Heart left ventricle (tissue), 16 donors: ENCODE data around the gene TOX2. TPM values are rescaled to one million over a fixed set of nuclear protein-coding genes. Genes with fewer than 3 reads are reported as not detected.

ENCODE experiments used
- ATAC-seq, 4 donors: fragments of 200-7000 bp; cut with Tn5 transposase; one replicate each; pipeline ENCODE4 v1.9.1; 2020 to 2022; ENCODE audit warnings: moderate library complexity in 4 of 4, mild to moderate bottlenecking in 3 of 4, moderate number of reproducible peaks in 1 of 4
- DNase-seq, 5 donors: peaks; one replicate each; pipeline ENCODE4 v3.0.0-alpha.2; 2020
- H3K27ac ChIP-seq, 12 donors: fragments of 200-600 bp; sonication (generic) in 4 of 12; one replicate each; pipeline versions ENCODE4 v1.5.0 to v1.8.0; 2016 to 2022; ENCODE audit warnings: mild to moderate bottlenecking in 2 of 12
- H3K27me3 ChIP-seq, 9 donors: fragments of 200-600 bp; sonication (generic) in 2 of 9; one replicate each; pipeline versions ENCODE4 v1.5.1 to v1.8.0; 2016 to 2022; ENCODE audit warnings: mild to moderate bottlenecking in 3 of 9
- H3K36me3 ChIP-seq, 9 donors: fragments of 200-600 bp; sonication (generic) in 2 of 9; one replicate each; pipeline versions ENCODE4 v1.5.0 to v1.8.0; 2018 to 2022; ENCODE audit warnings: mild to moderate bottlenecking in 2 of 9
- H3K4me1 ChIP-seq, 12 donors: fragments of 200-600 bp; sonication (generic) in 4 of 12; one replicate each; pipeline versions ENCODE4 v1.5.0 to v1.8.0; 2016 to 2022; ENCODE audit warnings: mild to moderate bottlenecking in 3 of 12
- H3K4me3 ChIP-seq, 12 donors: fragments of 200-600 bp; sonication (generic) in 4 of 12; one replicate each; pipeline versions ENCODE4 v1.5.0 to v1.8.0; 2017 to 2022; ENCODE audit warnings: mild to moderate bottlenecking in 9 of 12, moderate library complexity in 4 of 12
- H3K9me3 ChIP-seq, 12 donors: fragments of 200-600 bp; sonication (generic) in 4 of 12; one replicate each; pipeline versions ENCODE4 v1.5.0 to v1.8.0; 2016 to 2022; ENCODE audit warnings: mild to moderate bottlenecking in 1 of 12
- CTCF ChIP-seq, 12 donors: fragments of 200-600 bp; sonication (generic) in 4 of 12; IDR thresholded peaks; one replicate each; pipeline versions ENCODE4 v1.5.0 to v1.8.0; 2018 to 2022; ENCODE audit warnings: antibody characterized with exemption in 12 of 12, mild to moderate bottlenecking in 5 of 12
- POLR2A ChIP-seq, 2 donors: fragments of 450-650 bp; IDR thresholded peaks; one replicate each; pipeline ENCODE4 v1.6.1; 2017; ENCODE audit warnings: antibody characterized with exemption in 2 of 2, mild to moderate bottlenecking in 2 of 2, moderate library complexity in 2 of 2
- WGBS, 4 donors: extraction: QIAGEN DNeasy Blood & Tissue Kit in 2 of 4; methylation state at CpG; one replicate each; pipeline versions ENCODE4 v1.1.5 to v1.1.7; 2013 to 2018; 5-methylcytosine and 5-hydroxymethylcytosine counted together
- intact Hi-C, 10 donors: fragments of 100-400 bp; cut with DNase I; formaldehyde crosslinking; loops; one replicate each; pipeline versions ENCODE4 v1.11.1 to v1.14.2; 2022
- polyA plus RNA-seq, 2 donors: library from polyadenylated mRNA; stranded (reverse); fragments of 200-250 nt; gene quantifications; one replicate each; pipeline ENCODE4 v1.2.3, GENCODE V29; 2013
- total RNA-seq, 9 donors: library from RNA; depleted of rRNA in 2 of 9; stranded (reverse); fragments of >200 nt in 2 of 9; fragmentation: NEBNext Ultra II Directional in 3 of 9; extraction: Animal tissue kit (Norgen Biotek cat#: 25700) in 3 of 9; gene quantifications; one replicate each; pipeline versions ENCODE4 v1.1.0 to v1.2.4, GENCODE V29; 2016 to 2023
- donor health status: ischemic (EF 13 %, LVEDD 7.1; RV severe dilation, severe dysfunction).
- donor health status: healthy with polysubstance abuse.
- donor health status: DM: no; HTN: yes; CAD: no.
- donor health status: DM: no; HTN: no; CAD: no.
- donor health status: ischemic (EF 25% LVEDD 6.9; RV normal size, moderate dysfunction).
- donor health status: ischemic (EF 25% LVEDD 5.7; RV mildly dilated, moderate dysfunction).
- donor health status: healthy.
- donor health status: DM: yes; HTN: yes; CAD: no.
- donor health status: ischemic (EF 35%, LVEDD 5.7; RV mildly dilated, moderate dysfunction).
- donor health status: nonischemic (EF 11% LVEDD 7.7; RV severe dilation, severe dysfunction).
- donor health status: DM: yes; HTN: yes; CAD: no.
- donor health status: PGD.
- donor health status: ischemic (EF 29% LVEDD 5.4; RV normal size, mild dysfunction).
- donor health status: nonischemic (EF 23%, LVEDD 6.1; RV moderate dilation, normal function).

The TOX2 gene
- total and polyA plus RNA-seq, 11 donors: 0.53 to 3.0 (median 0.91) TPM

- intact Hi-C loops: no loop called here
- Histone ChIP-seq H3K27me3 (peaks cover 0 to 2% (median 0%) of the 10 kb centered on the region in 9 donors), H3K36me3 (no peaks in the 10 kb centered on the region), H3K4me3 (no peak overlapping the region), H3K9me3 (no peaks in the 10 kb centered on the region), H3K4me1 (no peaks in the 10 kb centered on the region), H3K27ac (no peak overlapping the region)
- TF ChIP-seq POLR2A (IDR thresholded peaks at IDR 0.05): no peak
- TF ChIP-seq CTCF (IDR thresholded peaks at IDR 0.05): no peak
- DNase-seq (no peak), ATAC-seq (peak; percentile 25 to 71 (median 50))
- WGBS, 4 donors: 80 to 88% (median 85%) methylated on average over 14 of the region's 14 CpGs
These were observed 116.4 kb downstream of the TOX2 start for GRCh38 chr20:44031001-44031574.

- TF ChIP-seq CTCF (IDR thresholded peaks at IDR 0.05): no peak
- TF ChIP-seq POLR2A (IDR thresholded peaks at IDR 0.05): no peak
- no peaks in the 10 kb centered on the region for H3K9me3 ChIP-seq
- peaks cover 0 to 5% (median 0%) of the 10 kb centered on the region in 9 donors for H3K27me3 ChIP-seq
- no peaks in the 10 kb centered on the region for H3K4me1 ChIP-seq
- intact Hi-C loops: no loop called here
- no peaks in the 10 kb centered on the region for H3K36me3 ChIP-seq
- no peak overlapping the region for H3K4me3 ChIP-seq
- WGBS, 4 donors: 67 to 76% (median 72%) methylated on average over 12 of the region's 12 CpGs
- no peak for DNase-seq
- H3K27ac ChIP-seq: no peak overlapping the region
- no peak for ATAC-seq
These were observed 117.3 kb downstream of the TOX2 start for GRCh38 chr20:44031781-44032582.

- 72 to 80% (median 76%) methylated on average over 12 of the region's 12 CpGs for WGBS, 4 donors
- intact Hi-C loops: no loop called here
These were observed 118.1 kb downstream of the TOX2 start for GRCh38 chr20:44032583-44033331.

More at GRCh38 chr20:44032583-44033331, 118.1 kb downstream of the TOX2 start:
- TF ChIP-seq CTCF (IDR thresholded peaks at IDR 0.05) (no peak), POLR2A (IDR thresholded peaks at IDR 0.05) (no peak)
- no peak for DNase-seq
- no peaks in the 10 kb centered on the region for H3K4me1 ChIP-seq
- H3K27me3 ChIP-seq: peaks cover 0 to 11% (median 0%) of the 10 kb centered on the region in 9 donors
- H3K4me3 ChIP-seq: no peak overlapping the region
- H3K9me3 ChIP-seq: no peaks in the 10 kb centered on the region
- H3K27ac ChIP-seq: no peak overlapping the region
- no peaks in the 10 kb centered on the region for H3K36me3 ChIP-seq
- no peak for ATAC-seq
